ENCODE results near the gene ABHD14A.
"Not testable (repeated sequence)": the region's sequence is repeated elsewhere in the genome, so short reads cannot be mapped to it uniquely, and the experiment has no call there.

DNA sequence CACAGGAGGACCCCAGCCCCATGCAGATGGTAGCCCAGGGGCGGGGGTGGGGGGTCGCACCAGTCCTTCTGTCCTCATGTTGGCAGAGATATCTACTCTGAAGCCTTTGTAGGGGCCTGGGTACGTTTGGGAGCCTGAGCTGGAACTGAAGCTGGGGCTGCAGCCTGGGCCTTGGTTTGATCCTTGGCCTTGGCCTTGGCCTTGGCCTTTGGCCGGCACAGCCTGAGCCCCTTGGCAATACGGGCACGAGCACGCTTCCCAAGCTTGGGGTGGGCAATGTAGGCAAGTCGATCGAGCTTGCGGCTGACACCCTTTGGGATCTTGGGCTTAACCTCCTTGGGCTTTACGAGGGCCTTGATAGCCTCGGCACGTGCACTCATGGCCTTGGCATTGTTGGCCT is 18.8 kb downstream of the ABHD14A start:
- TF ChIP-seq, protein P1, sequence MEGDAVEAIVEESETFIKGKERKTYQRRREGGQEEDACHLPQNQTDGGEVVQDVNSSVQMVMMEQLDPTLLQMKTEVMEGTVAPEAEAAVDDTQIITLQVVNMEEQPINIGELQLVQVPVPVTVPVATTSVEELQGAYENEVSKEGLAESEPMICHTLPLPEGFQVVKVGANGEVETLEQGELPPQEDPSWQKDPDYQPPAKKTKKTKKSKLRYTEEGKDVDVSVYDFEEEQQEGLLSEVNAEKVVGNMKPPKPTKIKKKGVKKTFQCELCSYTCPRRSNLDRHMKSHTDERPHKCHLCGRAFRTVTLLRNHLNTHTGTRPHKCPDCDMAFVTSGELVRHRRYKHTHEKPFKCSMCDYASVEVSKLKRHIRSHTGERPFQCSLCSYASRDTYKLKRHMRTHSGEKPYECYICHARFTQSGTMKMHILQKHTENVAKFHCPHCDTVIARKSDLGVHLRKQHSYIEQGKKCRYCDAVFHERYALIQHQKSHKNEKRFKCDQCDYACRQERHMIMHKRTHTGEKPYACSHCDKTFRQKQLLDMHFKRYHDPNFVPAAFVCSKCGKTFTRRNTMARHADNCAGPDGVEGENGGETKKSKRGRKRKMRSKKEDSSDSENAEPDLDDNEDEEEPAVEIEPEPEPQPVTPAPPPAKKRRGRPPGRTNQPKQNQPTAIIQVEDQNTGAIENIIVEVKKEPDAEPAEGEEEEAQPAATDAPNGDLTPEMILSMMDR (conservative IDR thresholded peaks at IDR 0.05; ENCODE audit: low read length) = not testable (repeated sequence)
- TF ChIP-seq EZH2phosphoT487 (IDR thresholded peaks at IDR 0.05; ENCODE audit: borderline replicate concordance, low read depth, low read length) = not testable (repeated sequence)

All from OCI-LY7 (cell line).